Measurements from ENCODE around the gene SPNS2. TPM values are rescaled to one million over a fixed set of nuclear protein-coding genes. Genes with fewer than 3 reads are reported as not detected.

SPNS2 gene
- total RNA-seq, 2 experiments from 2014 or later, result 0.33 to 0.53 TPM

DNA sequence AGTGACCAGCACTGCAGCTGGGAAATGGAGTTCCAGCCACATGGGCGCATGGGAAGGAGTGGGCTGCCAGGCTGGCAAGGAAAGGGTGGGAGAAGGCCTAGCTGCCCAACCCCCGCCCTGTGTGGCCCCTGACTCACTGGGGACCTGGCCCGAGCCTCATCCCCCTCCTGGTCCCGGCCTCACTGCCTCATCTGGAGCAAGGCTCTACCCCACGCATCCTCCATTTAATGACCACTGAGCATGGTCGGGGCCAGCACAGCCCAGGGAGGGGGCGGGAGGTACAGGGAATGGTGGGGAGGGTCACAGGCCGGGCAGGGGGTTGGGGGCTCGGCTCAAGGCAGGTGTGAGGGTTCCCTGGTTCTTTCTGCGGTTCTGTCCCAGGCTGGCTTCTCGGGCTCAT lies 16.1 kb downstream of the SPNS2 start:
- H3K9me3 ChIP-seq (ENCODE audit: control insufficient read depth in 1 of 2, insufficient read depth in 1 of 2, low read length in 2 of 2), result no peaks in the 10 kb centered on the region
- ATAC-seq (ENCODE audit: poor library complexity) (no peak), DNase-seq (no peak)
- H3K27me3 ChIP-seq (ENCODE audit: control insufficient read depth in 1 of 2, insufficient read depth in 2 of 2, low read length in 2 of 2), result no peaks in the 10 kb centered on the region
- H3K27ac Mint-ChIP-seq, result no peak overlapping the region
- peaks cover under 1% of the 10 kb centered on the region for H3K4me1 Mint-ChIP-seq (ENCODE audit: low read depth)
- ChIA-PET CTCF (no interaction called here), POLR2A (no interaction called here)
- no peaks in the 10 kb centered on the region for H3K27me3 Mint-ChIP-seq
- no peaks in the 10 kb centered on the region for H3K9me3 Mint-ChIP-seq
- H3K4me1 ChIP-seq (ENCODE audit: insufficient read depth, low read length), result peaks cover 3% of the 10 kb centered on the region
- no peak overlapping the region for H3K27ac ChIP-seq (ENCODE audit: low read depth in 1 of 2, low read length in 2 of 2)
- H3K4me3 ChIP-seq (ENCODE audit: low read length), result no peak overlapping the region
- intact Hi-C loops (cut with DNase I, micrococcal nuclease), result no loop called here
- H3K36me3 Mint-ChIP-seq (ENCODE audit: low read depth), result no peaks in the 10 kb centered on the region
- H3K36me3 ChIP-seq (ENCODE audit: insufficient read depth, low read length), result no peaks in the 10 kb centered on the region
- TF ChIP-seq, protein P1, sequence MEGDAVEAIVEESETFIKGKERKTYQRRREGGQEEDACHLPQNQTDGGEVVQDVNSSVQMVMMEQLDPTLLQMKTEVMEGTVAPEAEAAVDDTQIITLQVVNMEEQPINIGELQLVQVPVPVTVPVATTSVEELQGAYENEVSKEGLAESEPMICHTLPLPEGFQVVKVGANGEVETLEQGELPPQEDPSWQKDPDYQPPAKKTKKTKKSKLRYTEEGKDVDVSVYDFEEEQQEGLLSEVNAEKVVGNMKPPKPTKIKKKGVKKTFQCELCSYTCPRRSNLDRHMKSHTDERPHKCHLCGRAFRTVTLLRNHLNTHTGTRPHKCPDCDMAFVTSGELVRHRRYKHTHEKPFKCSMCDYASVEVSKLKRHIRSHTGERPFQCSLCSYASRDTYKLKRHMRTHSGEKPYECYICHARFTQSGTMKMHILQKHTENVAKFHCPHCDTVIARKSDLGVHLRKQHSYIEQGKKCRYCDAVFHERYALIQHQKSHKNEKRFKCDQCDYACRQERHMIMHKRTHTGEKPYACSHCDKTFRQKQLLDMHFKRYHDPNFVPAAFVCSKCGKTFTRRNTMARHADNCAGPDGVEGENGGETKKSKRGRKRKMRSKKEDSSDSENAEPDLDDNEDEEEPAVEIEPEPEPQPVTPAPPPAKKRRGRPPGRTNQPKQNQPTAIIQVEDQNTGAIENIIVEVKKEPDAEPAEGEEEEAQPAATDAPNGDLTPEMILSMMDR (IDR thresholded peaks at IDR 0.05), result no peak
- no peak overlapping the region for H3K4me3 Mint-ChIP-seq

DNA sequence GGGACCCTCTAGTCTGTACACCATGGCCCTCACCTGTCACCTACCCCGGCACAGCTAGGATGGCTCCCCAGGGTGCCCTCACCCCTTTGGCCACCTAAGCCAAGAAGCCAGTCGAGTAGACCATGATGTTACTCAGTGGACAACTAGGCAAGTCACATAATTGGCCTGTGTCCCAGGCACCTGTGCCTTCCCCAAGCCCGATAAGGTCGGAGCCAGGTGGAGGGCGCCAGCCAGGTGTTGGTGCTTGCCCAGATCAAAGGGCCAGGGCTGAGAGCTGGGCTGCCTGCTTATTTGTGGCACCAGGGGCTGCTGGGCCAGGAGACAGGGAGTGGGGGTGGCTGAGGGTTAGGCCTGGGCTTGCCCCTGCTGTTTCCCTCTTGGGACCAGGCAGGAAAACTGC lies 16.8 kb downstream of the SPNS2 start:
- Mint-ChIP-seq H3K4me1 (ENCODE audit: low read depth) (no peaks in the 10 kb centered on the region), H3K36me3 (ENCODE audit: low read depth) (no peaks in the 10 kb centered on the region), H3K27me3 (no peaks in the 10 kb centered on the region), H3K27ac (no peak overlapping the region), H3K9me3 (no peaks in the 10 kb centered on the region), H3K4me3 (no peak overlapping the region)
- TF ChIP-seq, protein P1 (IDR thresholded peaks at IDR 0.05), result no peak
- Histone ChIP-seq H3K9me3 (ENCODE audit: control insufficient read depth in 1 of 2, insufficient read depth in 1 of 2, low read length in 2 of 2) (no peaks in the 10 kb centered on the region), H3K4me3 (ENCODE audit: low read length) (no peak overlapping the region), H3K4me1 (ENCODE audit: insufficient read depth, low read length) (no peaks in the 10 kb centered on the region), H3K27me3 (ENCODE audit: control insufficient read depth in 1 of 2, insufficient read depth in 2 of 2, low read length in 2 of 2) (no peaks in the 10 kb centered on the region), H3K36me3 (ENCODE audit: insufficient read depth, low read length) (no peaks in the 10 kb centered on the region), H3K27ac (ENCODE audit: low read depth in 1 of 2, low read length in 2 of 2) (no peak overlapping the region)
- ChIA-PET POLR2A (no interaction called here), CTCF (no interaction called here)
- intact Hi-C loops (cut with DNase I, micrococcal nuclease), result no loop called here
- DNase-seq (no peak), ATAC-seq (ENCODE audit: poor library complexity) (no peak)

DNA sequence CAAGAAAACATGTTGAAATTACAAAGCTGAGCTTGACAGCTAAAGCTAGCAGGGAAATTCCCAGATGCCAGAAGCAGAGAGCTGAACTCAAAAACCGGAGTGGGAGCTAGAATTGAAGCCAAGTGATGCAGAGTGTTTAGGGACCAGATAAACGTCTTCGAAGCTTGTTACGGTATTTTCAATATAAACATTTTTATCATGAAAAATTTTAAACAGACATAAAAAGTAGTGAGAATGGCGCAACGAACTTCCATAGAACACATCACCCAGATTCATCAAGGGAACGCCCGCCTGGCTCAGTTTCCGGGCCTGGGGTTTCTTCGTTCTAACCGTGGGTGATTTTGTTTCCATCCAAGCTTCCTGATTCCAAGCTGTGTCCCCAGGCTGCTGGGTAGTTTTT lies 18.1 kb downstream of the SPNS2 start:
- Histone ChIP-seq H3K4me1 (ENCODE audit: insufficient read depth, low read length) (no peaks in the 10 kb centered on the region), H3K27ac (ENCODE audit: low read depth in 1 of 2, low read length in 2 of 2) (no peak overlapping the region), H3K4me3 (ENCODE audit: low read length) (no peak overlapping the region), H3K9me3 (ENCODE audit: control insufficient read depth in 1 of 2, insufficient read depth in 1 of 2, low read length in 2 of 2) (no peaks in the 10 kb centered on the region), H3K36me3 (ENCODE audit: insufficient read depth, low read length) (no peaks in the 10 kb centered on the region), H3K27me3 (ENCODE audit: control insufficient read depth in 1 of 2, insufficient read depth in 2 of 2, low read length in 2 of 2) (no peaks in the 10 kb centered on the region)
- intact Hi-C loops (cut with DNase I, micrococcal nuclease), result no loop called here
- Mint-ChIP-seq H3K36me3 (ENCODE audit: low read depth) (no peaks in the 10 kb centered on the region), H3K27me3 (no peaks in the 10 kb centered on the region), H3K9me3 (no peaks in the 10 kb centered on the region), H3K27ac (no peak overlapping the region), H3K4me1 (ENCODE audit: low read depth) (no peaks in the 10 kb centered on the region), H3K4me3 (no peak overlapping the region)
- TF ChIP-seq, protein P1 (IDR thresholded peaks at IDR 0.05), result no peak
- CTCF ChIA-PET, result no interaction called here
- no peak for ATAC-seq (ENCODE audit: poor library complexity)
- DNase-seq, result no peak
- POLR2A ChIA-PET, result no interaction called here

Measured in CD4-positive, alpha-beta T cell (primary cell).